ENCODE results near the gene COL21A1.
"Not testable (repeated sequence)": the region's sequence is repeated elsewhere in the genome, so short reads cannot be mapped to it uniquely, and the experiment has no call there.

COL21A1 gene

DNA sequence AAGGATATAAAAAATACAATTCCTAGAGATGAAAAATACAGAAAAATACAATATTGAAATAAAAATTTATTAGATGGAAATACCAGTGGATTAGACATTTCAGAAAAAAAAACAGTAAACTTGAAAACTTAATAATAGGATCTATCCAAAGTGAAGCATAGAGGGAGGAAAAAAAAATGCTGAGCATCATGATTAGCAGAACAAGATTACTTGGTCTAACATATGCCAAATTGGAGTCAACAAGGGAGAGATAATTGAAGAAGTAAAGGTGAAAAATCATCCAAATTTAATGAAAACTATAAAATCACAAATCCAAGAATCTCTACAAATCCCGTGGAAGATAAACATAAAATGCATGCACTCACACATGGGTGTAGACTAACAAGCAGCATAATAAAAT lies 205.8 kb downstream of the COL21A1 start:
- no peak for DNase-seq

DNA sequence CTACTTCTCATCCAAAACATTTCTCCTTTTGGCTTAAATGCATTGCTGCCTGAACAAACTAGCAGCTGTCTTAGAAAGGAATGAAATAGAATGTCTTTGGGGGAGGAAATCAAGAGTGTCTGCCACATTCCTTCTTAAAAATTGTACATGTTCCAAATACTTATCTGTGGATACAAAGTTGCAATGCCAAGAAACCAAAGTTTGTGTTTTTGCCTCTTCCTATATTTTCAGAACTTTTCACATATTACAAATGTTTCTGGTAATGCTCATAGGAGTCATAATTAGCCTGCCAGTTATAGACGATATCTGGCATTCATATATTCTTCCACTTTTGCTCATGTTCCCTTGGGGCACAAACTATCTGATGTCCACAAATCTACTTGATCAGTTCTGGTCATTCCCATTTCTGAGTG lies 206.5 kb downstream of the COL21A1 start:
- DNase-seq = no peak

GRCh38 chr6:56040223-56040622 lies 207.2 kb downstream of the COL21A1 start:
- no peak for DNase-seq

DNA sequence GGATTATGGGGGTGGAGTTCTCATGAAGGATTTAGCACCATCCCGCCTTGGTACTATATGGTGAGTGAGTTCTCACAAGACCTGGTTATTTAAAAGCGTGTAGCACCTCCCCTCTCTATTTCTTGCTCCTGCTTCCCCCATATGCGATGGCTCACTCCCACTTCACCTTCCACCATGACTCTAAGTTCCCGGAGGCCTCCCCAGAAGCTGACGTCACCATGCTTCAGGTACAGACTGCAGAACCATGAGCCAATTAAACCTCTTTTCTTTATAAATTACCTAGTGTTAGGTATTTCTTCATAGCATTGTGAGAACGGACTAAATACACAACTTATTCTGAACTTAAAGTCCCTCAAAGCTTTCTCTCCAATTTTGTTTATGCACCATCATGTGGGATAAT lies 208.6 kb downstream of the COL21A1 start:
- no peak for DNase-seq

GRCh38 chr6:56037601-56038000 lies 209.8 kb downstream of the COL21A1 start:
- DNase-seq = no peak

GRCh38 chr6:56036916-56037600 lies 210.3 kb downstream of the COL21A1 start:
- no peak for DNase-seq

GRCh38 chr6:56033401-56033800 lies 214.0 kb downstream of the COL21A1 start:
- no peak for DNase-seq

DNA sequence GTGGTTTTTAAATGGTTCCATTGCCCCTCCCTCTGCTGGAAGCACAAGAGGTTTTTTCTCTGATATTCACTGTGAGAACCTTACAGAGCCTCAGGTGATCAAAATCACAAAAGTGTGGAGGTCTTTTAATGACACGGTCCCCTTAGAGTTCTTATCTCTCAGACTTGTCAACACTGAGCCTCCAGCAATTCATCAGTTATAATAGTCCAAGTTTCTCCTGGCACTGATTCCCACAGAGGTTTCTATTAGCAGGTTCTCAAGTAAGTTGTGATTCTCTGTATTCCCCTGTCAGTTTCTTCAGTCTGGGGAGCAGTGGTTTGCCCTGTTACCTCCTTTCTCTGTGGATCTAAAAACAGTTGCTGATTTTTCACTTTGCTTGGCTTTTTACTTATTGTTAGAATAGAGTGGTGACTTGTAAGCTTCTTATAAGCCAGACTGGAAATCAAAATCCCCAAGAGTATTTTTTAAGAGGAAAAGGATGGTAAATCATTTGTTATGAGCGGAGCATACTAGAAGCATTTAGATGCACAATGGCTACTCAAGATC lies 214.6 kb downstream of the COL21A1 start:
- no peak for DNase-seq

DNA sequence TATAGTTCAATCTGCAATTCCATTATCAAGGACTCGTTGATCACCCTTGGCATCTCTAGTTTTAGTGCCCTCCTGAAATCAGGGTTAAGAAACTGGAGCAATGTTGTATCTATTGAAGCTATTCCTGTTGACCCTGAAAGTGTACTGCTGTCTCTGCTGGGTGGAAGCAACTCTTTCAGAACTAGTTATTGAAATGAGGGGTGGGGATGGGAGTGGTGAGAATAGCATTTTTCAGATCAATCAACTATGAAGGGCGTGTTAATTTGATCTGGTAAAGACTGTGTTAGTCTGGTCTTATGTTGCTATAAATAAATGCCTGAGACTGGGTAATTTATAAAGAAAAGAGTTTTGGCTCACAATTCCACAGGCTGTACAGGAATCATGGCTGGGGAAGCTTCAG lies 219.5 kb downstream of the COL21A1 start:
- no peak for DNase-seq

- DNase-seq = no peak
Observed at GRCh38 chr6:56026455-56027180, 220.8 kb downstream of the COL21A1 start.

- DNase-seq = no peak
Observed at GRCh38 chr6:56025795-56026194, 221.6 kb downstream of the COL21A1 start.

DNA sequence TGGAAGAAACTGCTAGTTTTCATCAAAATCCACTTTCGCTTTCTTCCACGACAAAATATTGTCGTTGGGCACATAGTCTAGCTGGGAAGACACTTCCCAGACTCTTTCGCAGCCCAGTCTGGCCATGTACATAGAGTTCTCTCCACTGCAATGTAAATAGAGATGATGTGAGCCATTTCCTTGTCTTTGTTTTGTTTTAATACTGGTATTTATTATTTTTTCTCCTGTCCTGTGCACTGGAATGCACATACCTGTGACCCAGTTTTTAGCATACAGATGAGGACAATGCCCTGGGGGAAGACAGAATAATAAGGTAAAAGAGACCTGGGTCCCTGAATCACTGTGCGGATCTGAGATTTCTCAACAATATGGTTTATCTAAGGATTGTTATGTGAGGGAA lies 222.4 kb downstream of the COL21A1 start:
- no peak for DNase-seq

DNA sequence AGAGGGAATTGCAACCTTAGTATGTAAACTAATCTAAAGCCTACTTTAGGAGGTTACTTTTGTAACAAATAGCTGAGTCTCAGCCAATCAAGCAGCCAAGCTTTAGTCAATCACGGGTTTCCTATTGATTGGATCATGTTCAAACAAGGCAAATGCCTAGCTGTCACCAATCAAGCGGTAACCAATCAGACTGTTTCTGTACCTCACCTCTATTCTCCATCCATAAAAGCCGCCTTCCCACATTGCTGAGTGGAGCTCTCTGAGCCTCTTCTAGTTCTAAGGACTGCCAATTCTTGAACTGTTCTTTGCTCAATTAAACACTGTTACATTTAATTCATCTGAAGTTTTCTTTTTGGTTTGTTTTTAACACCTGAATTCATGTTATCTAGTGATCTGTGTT lies 223.6 kb downstream of the COL21A1 start:
- DNase-seq = no peak

GRCh38 chr6:56022678-56023077 lies 224.7 kb downstream of the COL21A1 start:
- no peak for DNase-seq

DNA sequence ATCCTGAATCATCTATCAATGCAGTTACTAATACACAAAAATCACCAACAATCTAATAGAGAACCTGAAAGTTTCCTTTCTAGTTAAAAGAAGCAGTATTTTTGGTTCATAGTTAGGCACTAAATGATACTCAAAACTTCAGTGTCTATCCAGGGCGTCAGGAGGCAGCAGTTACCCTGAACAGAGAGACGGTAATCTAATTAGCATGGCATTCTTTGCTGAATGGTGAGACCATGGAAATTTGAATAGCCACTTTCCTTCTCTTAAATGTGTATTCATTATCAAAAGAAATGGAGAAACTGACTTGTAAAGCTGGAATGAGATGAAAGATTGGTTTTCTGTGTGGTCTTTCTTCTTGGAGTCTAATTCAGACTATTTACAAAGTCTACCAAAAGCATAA lies 225.4 kb downstream of the COL21A1 start:
- no peak for DNase-seq

DNA sequence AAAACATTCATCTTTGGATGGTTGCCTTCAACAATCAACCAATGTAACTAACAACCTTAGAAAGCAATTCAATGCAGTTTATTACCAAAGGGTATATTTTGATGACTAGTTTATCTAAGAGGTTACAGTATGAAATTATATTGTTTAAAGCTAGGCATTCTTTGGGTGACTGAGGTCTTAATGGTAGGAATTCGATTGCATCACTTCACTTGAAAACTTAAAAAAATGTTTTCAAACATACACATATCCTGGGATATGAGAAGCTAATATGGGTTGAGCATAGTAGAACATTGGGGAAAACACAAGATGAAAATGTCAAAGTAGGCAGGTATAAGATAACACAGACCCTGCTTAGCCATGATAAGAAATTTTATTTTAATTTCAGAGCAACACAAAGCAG lies 227.4 kb downstream of the COL21A1 start:
- no peak for DNase-seq

DNA sequence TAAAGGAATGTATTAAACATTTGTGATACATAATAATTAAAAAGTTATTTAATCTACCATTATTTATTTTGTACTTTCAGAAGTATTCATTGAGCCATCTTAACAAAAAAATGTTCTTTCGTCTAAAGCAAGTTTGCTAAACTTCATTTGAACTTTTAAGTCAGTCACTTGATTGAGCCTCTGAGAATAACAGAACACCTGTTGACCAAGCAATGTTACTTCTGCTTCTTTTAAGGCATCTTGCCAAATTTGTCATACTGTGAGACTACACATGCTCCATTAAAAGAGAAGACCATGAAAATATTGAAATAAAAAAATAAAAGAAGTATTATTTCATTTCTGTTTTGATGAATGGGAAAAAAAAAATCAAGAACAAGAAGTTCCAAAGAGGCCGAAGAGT lies 230.2 kb downstream of the COL21A1 start:
- DNase-seq = no peak

- DNase-seq = not testable (repeated sequence)
Observed at GRCh38 chr6:56014039-56014438, 233.3 kb downstream of the COL21A1 start.

DNA sequence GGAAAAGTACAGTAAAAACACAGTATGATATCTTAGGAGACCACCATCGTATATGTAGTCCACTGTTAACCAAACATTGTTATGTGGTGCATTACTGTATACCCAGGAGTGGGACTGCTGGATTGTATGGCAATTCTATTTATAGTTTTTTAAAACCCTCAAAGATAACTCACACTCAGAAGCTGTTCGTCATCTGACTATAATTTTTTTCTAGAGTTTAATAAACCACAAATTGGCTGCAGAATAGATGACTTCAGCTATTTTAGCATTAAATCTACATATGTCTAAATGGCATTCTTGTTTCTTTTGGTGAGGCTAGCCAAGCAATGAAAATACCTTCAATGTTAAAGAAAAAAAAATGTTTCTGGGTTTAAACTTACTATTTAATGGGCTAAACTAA lies 237.7 kb downstream of the COL21A1 start:
- DNase-seq = no peak

Measured in stimulated activated naive CD4-positive, alpha-beta T cell (primary cell).